Stimulated activated CD4-positive, alpha-beta T cell treated with anti-CD3 and anti-CD28 coated beads, Interleukin-15, amount 100 ng/mL, for 1 hour (primary cell): ENCODE results near the gene ACADVL.
A peak's percentile ranks its signal among the peaks of the same experiment; 100 is the strongest.
"Not testable (repeated sequence)": the region's sequence is repeated elsewhere in the genome, so short reads cannot be mapped to it uniquely, and the experiment has no call there.

Source experiments
- DNase-seq, 2 donors: peaks; one replicate each; pipeline ENCODE4 v3.0.0-alpha.2; 2020; ENCODE audit warnings: low read depth in 1 of 2, low spot score in 1 of 2

Gene ACADVL

DNA sequence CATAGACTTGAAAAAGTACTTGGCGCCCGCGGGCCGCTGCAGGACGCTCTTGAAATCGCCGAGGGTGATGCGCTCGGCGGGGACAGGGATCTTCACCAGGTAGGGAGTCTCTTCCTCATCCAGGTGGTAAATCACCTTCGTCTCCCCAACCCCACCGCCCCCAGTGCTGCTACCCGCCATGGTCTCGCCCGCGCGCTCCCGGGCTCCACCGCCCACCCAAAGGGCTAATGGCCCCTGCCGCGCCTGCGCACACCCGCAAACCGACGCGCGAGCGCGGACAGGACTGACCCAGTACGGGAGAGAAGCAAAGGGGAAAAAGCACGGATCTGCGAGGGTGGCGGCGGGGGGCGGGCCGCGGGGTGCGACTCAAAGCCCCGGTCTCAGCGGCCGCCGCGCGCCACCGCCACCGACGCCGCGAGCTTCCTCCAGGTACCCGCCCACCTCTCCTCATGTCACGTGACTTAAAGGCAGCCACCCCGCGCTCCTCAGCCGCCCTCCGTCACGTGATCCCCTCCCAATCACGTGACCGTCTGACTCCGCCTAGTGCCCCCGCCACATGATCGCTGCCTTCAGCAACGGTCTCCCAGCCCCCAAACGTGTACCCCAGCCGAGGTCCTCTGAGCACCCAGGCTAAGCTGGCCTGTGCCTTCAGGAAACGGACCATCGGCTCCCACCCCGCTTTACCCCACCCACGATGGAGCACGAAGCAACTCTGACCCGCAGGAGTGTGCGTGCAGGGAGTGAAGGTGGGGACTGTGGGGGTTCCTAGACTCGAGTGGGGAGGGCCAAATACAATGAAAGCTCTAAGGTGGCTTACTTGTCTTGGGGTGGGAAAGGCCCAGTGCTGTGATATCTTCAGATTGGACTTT lies 14.6 kb downstream of the ACADVL start, which contains the start of gene DVL2:
Gene DVL2 (minus strand): TSS at position 435 of the 869 bp plus-strand sequence. CDS start 255 bp downstream, at position 180.
- peak; percentile 88 to 89 for DNase-seq

- DNase-seq: no peak
Observed at GRCh38 chr17:7235693-7236665, 16.2 kb downstream of the ACADVL start.

- DNase-seq: no peak
Observed at GRCh38 chr17:7236808-7237207, 17.1 kb downstream of the ACADVL start.

GRCh38 chr17:7237266-7237760 lies 17.6 kb downstream of the ACADVL start:
- no peak for DNase-seq

DNA sequence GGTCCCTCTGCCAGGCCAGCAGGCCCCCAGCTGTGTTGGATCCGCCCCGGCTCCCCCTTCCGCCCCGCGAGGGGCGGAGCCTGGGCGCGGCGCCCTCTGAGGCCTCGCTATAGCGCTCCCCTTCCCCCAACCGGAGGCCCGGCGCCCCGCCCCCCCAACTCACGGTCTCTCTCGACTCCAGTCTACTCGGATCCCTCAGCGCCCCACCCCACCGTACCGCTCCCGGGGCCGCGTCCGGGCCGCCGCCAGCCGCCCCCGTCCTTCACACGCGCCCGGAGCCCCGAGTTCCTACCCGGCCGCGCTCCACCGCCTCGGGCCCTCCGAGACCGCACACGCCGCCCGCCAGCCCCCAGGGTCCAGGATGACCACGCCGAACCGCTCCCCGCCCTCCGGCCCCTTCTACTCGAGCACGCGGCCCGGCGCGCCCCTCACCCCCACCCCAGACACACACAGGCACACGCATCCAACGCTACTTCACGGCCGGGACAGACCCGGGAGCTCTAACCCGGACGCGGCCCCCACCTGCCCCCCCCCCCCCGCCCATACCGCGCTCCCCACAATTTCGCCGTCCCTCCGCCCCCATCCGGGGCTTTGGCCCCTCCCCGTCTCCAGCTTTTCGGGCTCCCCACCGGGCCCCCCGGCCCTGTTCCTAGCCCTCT lies 18.2 kb downstream of the ACADVL start:
- DNase-seq: peak; percentile 70 to 84

GRCh38 chr17:7238420-7239090 lies 18.8 kb downstream of the ACADVL start:
- no peak for DNase-seq

- peak; percentile 94 to 96 for DNase-seq
Observed at GRCh38 chr17:7239091-7240027, 19.6 kb downstream of the ACADVL start, which contains the start of gene PHF23. PHF23 (minus strand) TSS chr17:7239457; CDS start chr17:7239279, 178 bp downstream.

GRCh38 chr17:7240375-7240774 lies 20.6 kb downstream of the ACADVL start:
- DNase-seq: no peak

- DNase-seq: no peak
Observed at GRCh38 chr17:7241090-7241733, 21.5 kb downstream of the ACADVL start.

DNA sequence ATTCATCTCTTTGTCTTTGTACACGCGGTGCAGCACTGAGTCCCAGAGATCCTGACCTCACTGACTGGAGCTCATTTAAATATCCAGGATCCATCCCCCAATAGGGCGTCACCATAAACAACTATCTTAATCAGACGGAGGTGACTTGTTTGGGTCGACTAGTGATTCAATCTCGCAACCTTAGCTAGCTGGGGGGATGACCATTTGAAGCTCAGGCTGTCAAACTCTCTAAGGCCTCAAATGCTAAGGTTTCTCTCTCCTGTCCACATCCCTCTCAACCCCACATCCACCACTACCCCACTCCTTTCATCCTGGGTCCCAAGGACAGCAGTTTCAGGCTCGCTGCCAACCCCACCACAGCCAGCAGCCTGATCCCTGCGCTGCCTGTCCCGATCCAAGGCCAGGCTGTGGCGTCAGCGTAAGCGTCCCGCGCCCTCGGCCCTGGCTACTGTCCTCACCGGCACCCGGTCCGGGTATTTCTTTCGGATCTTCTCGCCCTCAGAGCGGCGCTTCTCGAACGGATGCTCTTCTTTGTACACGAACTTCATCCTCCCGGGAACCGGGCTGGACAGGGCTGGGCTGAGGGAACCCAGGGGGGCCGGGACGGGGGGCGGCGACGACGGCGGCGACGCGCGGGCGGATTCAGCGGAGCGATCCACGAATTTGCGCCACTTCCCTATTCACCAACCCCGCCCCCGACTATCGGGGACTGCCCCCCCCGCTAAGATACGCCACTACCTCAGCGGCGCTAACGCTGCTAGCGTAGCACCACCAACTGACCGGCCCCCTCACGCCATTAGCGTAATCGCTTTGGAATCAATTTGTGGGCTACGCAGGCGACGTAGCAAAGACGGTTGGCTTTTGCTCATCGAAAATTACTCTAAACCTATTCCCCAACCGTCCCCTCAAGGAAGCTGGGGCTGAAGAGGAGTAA lies 22.3 kb downstream of the ACADVL start, which contains the start of gene GABARAP:
Gene GABARAP (minus strand): TSS at position 667 of the 934 bp plus-strand sequence. CDS start 119 bp downstream, at position 548.
- peak; percentile 91 for DNase-seq

GRCh38 chr17:7242717-7243452 lies 23.1 kb downstream of the ACADVL start:
- peak; percentile 85 to 90 for DNase-seq

GRCh38 chr17:7243453-7243729 lies 23.7 kb downstream of the ACADVL start:
- no peak for DNase-seq

GRCh38 chr17:7243838-7244237 lies 24.1 kb downstream of the ACADVL start:
- DNase-seq: not testable (repeated sequence)

GRCh38 chr17:7246779-7247178 lies 27.0 kb downstream of the ACADVL start:
- no peak for DNase-seq

- DNase-seq: no peak
Observed at GRCh38 chr17:7248796-7249195, 29.1 kb downstream of the ACADVL start.

DNA sequence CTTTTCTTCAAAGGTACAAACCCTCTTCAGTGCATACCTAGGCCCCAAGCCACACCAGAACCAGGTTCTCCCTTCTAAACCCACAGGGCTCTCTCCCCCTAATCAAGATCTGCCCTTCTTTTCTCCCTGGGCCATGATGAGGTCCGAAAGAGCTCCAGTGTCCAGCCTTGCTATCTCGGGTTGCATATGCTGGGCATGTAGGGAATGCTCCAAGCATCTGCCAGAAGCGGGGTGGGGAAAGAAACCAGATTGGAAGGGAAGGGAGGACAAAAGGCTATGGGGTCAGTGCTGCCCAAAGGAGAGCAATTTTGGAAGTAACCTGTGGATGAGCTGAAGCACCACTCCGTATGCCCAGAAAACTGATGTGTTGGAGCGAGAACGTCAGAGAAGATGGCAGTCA lies 29.5 kb downstream of the ACADVL start:
- no peak for DNase-seq

- DNase-seq: no peak
Observed at GRCh38 chr17:7249830-7250229, 30.1 kb downstream of the ACADVL start.
